Esophagus muscularis mucosa (tissue), 4 donors: ENCODE results near the gene SRMS. TPM values are rescaled to one million over a fixed set of nuclear protein-coding genes. Genes with fewer than 3 reads are reported as not detected.

Experiments used
- DNase-seq: peaks from one replicate; pipeline ENCODE4 v3.0.0-alpha.2; 2017; ENCODE audit errors: extremely low spot score
- H3K27ac ChIP-seq, 4 donors: fragments of 200-600 bp; sonication (generic); replicated peaks in 1 of 4; 1 replicate in 3 of 4; 2 replicates in 1 of 4; pipeline ENCODE4 v1.5.1; 2016 to 2019; ENCODE audit warnings: mild to moderate bottlenecking in 1 of 4
- H3K27me3 ChIP-seq, 4 donors: fragments of 200-600 bp; sonication (generic); one replicate each; pipeline versions ENCODE4 v1.5.1 to v1.6.0; 2016 to 2019
- H3K36me3 ChIP-seq, 4 donors: fragments of 200-600 bp; sonication (generic); one replicate each; pipeline ENCODE4 v1.5.1; 2016 to 2019
- H3K4me1 ChIP-seq, 4 donors: fragments of 200-600 bp; sonication (generic); one replicate each; pipeline ENCODE4 v1.5.1; 2016 to 2019
- H3K4me3 ChIP-seq, 4 donors: fragments of 200-600 bp; sonication (generic); 1 replicate in 2 of 4; 2 replicates in 2 of 4; pipeline ENCODE4 v1.5.1; 2016 to 2019; ENCODE audit warnings: mild to moderate bottlenecking in 4 of 4, moderate library complexity in 1 of 4
- H3K9me3 ChIP-seq, 4 donors: fragments of 200-600 bp; sonication (generic); 1 replicate in 3 of 4; 2 replicates in 1 of 4; pipeline ENCODE4 v1.5.1; 2016 to 2019
- EP300 ChIP-seq: sonication (generic); formaldehyde crosslinking; IDR thresholded peaks from one replicate; pipeline ENCODE4 v1.6.1; 2017; ENCODE audit warnings: antibody characterized with exemption
- POLR2A ChIP-seq: fragments of 450-650 bp; IDR thresholded peaks from one replicate; pipeline ENCODE4 v1.6.1; 2017; ENCODE audit warnings: antibody characterized with exemption, moderate library complexity, mild to moderate bottlenecking, low read depth
- POLR2AphosphoS5 ChIP-seq, 2 donors: sonication (generic); formaldehyde crosslinking; IDR thresholded peaks; one replicate each; pipeline ENCODE4 v1.6.1; 2017; ENCODE audit warnings: antibody characterized with exemption in 2 of 2
- WGBS: methylation state at CpG from one replicate; pipeline ENCODE4 v1.1.5; 2018; 5-methylcytosine and 5-hydroxymethylcytosine counted together
- intact Hi-C: fragments of 100-400 bp; cut with DNase I; formaldehyde crosslinking; loops from one replicate; pipeline ENCODE4 v1.15.1; 2023
- total RNA-seq, 4 donors: library from RNA; depleted of rRNA; stranded (reverse); fragments of >200 nt; gene quantifications; one replicate each; pipeline versions ENCODE4 v1.1.0 to v1.2.1, GENCODE V29; 2016
- TF ChIP-seq, protein P1 (sequence below), 3 experiments: fragments of 200-600 bp in 2 of 3; fragments of 450-650 bp in 1 of 3; sonication (generic) in 2 of 3; IDR thresholded peaks; one replicate each; pipeline ENCODE4 v1.5.1; 2017 to 2019; ENCODE audit warnings: antibody characterized with exemption in 3 of 3, mild to moderate bottlenecking in 2 of 3, moderate library complexity in 1 of 3

Gene SRMS
- total RNA-seq, 4 donors from 2014 or later = not detected

- Histone ChIP-seq H3K36me3 (no peaks in the 10 kb centered on the region), H3K27ac (no peak overlapping the region), H3K4me3 (no peak overlapping the region), H3K4me1 (peaks cover 0 to 9% (median 9%) of the 10 kb centered on the region in 4 donors), H3K9me3 (peaks cover 0 to 20% (median 17%) of the 10 kb centered on the region in 4 donors), H3K27me3 (peaks cover 0 to 91% (median 8%) of the 10 kb centered on the region in 4 donors)
- intact Hi-C loops = no loop called here
- WGBS = 66% methylated on average over 12 of the region's 12 CpGs
- no peak for DNase-seq
- no peak for TF ChIP-seq POLR2AphosphoS5 (IDR thresholded peaks at IDR 0.05)
Measured at GRCh38 chr20:63505723-63506122, 41.8 kb downstream of the SRMS start.

DNA sequence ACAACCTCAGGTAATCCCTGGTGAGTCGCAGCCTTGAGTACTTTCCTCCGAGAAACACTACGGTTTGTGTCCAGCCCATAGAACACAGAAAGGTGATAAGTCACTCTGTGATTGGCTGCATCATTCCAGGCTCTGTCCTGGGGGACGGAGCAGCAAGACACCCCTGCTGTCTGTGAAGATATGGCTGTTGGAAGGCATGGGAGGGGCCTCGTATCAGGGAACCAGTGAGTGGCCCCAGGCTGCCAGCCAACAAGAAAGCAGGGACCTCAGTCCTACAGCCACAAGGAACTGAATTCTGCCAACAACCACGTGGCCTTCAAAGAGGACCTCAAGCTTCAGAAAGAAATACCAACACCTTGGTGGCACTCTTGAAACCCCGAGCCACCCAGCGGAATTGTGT, 42.3 kb downstream of the SRMS start:
- H3K36me3 ChIP-seq = no peaks in the 10 kb centered on the region
- H3K27me3 ChIP-seq = peaks cover 0 to 93% (median 9%) of the 10 kb centered on the region in 4 donors
- peaks cover 0 to 9% (median 9%) of the 10 kb centered on the region in 4 donors for H3K4me1 ChIP-seq
- TF ChIP-seq, protein P1, sequence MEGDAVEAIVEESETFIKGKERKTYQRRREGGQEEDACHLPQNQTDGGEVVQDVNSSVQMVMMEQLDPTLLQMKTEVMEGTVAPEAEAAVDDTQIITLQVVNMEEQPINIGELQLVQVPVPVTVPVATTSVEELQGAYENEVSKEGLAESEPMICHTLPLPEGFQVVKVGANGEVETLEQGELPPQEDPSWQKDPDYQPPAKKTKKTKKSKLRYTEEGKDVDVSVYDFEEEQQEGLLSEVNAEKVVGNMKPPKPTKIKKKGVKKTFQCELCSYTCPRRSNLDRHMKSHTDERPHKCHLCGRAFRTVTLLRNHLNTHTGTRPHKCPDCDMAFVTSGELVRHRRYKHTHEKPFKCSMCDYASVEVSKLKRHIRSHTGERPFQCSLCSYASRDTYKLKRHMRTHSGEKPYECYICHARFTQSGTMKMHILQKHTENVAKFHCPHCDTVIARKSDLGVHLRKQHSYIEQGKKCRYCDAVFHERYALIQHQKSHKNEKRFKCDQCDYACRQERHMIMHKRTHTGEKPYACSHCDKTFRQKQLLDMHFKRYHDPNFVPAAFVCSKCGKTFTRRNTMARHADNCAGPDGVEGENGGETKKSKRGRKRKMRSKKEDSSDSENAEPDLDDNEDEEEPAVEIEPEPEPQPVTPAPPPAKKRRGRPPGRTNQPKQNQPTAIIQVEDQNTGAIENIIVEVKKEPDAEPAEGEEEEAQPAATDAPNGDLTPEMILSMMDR (IDR thresholded peaks at IDR 0.05) = no peak
- TF ChIP-seq POLR2A = no peak
- no peak for TF ChIP-seq POLR2AphosphoS5 (IDR thresholded peaks at IDR 0.05)
- TF ChIP-seq EP300 = no peak
- DNase-seq = no peak
- intact Hi-C loops = no loop called here
- H3K27ac ChIP-seq = no peak overlapping the region
- 75% methylated on average over 8 of the region's 8 CpGs for WGBS
- peaks cover 0 to 20% (median 17%) of the 10 kb centered on the region in 4 donors for H3K9me3 ChIP-seq
- H3K4me3 ChIP-seq = no peak overlapping the region

DNA sequence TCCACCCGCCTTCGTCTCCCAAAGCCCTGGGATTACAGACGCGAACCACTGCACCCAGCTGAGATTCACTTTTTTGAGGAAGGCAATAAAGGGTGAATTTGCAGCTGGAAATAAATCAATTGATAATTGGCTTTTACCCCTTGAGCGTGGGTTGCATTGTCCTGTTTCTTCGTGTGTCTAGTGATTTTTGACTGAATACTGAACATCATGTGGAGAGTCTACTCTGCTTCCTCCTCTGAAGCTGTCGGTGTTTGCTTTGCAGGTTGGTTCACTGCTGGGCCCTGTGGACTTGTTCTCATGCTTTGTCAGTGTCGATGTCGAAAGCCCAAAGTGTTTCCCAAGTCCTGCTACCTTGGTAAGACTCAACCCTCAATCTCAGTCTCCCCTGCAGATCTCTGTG, 42.9 kb downstream of the SRMS start:
- WGBS = 88% methylated on average over 9 of the region's 9 CpGs
- no peak for DNase-seq
- intact Hi-C loops = no loop called here
- no peaks in the 10 kb centered on the region for H3K36me3 ChIP-seq
- H3K4me1 ChIP-seq = peaks cover 1 to 14% (median 12%) of the 10 kb centered on the region in 4 donors
- H3K4me3 ChIP-seq = no peak overlapping the region
- peaks cover 0 to 20% (median 17%) of the 10 kb centered on the region in 4 donors for H3K9me3 ChIP-seq
- H3K27me3 ChIP-seq = peaks cover 0 to 93% (median 16%) of the 10 kb centered on the region in 4 donors
- no peak for TF ChIP-seq POLR2AphosphoS5 (IDR thresholded peaks at IDR 0.05)
- no peak for TF ChIP-seq EP300
- TF ChIP-seq POLR2A = no peak
- TF ChIP-seq, protein P1 (IDR thresholded peaks at IDR 0.05) = no peak
- no peak overlapping the region for H3K27ac ChIP-seq

DNA sequence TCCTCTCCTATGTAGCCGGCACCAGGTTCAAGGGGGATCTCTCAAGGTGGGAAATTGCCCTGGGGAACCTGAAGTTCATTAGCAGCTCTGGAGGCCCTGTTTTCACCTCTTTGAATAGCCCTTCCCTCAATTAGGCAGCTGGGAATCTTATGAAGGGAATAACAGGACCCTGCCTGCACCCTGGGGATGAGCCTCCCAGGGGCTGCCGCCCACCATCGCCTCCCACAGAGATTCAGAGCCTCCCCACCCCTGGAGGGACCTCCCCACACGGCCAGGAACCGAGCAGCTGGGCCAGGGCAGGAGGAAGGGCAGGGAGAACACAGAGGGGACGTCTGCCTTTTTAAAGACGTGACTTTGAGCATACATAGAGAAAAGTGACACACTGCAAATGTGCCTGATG, 44.0 kb downstream of the SRMS start:
- intact Hi-C loops = no loop called here
- 53% methylated on average over 7 of the region's 7 CpGs for WGBS
- Histone ChIP-seq H3K9me3 (peaks cover 0 to 20% (median 17%) of the 10 kb centered on the region in 4 donors), H3K36me3 (no peaks in the 10 kb centered on the region), H3K27ac (no peak overlapping the region), H3K27me3 (peaks cover 0 to 93% (median 23%) of the 10 kb centered on the region in 4 donors), H3K4me3 (no peak overlapping the region), H3K4me1 (peaks cover 12 to 25% (median 19%) of the 10 kb centered on the region in 4 donors)
- TF ChIP-seq POLR2A (no peak), POLR2AphosphoS5 (IDR thresholded peaks at IDR 0.05) (no peak), EP300 (no peak)
- TF ChIP-seq, protein P1 (IDR thresholded peaks at IDR 0.05) = no peak
- no peak for DNase-seq

- Histone ChIP-seq H3K4me3 (no peak overlapping the region), H3K9me3 (peaks cover 0 to 20% (median 17%) of the 10 kb centered on the region in 4 donors), H3K4me1 (peaks cover 18 to 33% (median 24%) of the 10 kb centered on the region in 4 donors), H3K36me3 (no peaks in the 10 kb centered on the region), H3K27me3 (peaks cover 4 to 93% (median 29%) of the 10 kb centered on the region in 4 donors), H3K27ac (no peak overlapping the region)
- TF ChIP-seq POLR2AphosphoS5 (IDR thresholded peaks at IDR 0.05) = no peak
- no peak for TF ChIP-seq POLR2A
- TF ChIP-seq, protein P1 (IDR thresholded peaks at IDR 0.05) = no peak
- no peak for TF ChIP-seq EP300
- WGBS = no CpG with 5 or more reads among the region's 15 CpGs
- DNase-seq = no peak
- intact Hi-C loops = no loop called here
Measured at GRCh38 chr20:63502671-63503172, 44.8 kb downstream of the SRMS start.
